Activated effector memory CD4-positive, alpha-beta T cell treated with anti-CD3 and anti-CD28 coated beads, Interleukin-2, amount 50 U/mL, for 16 hours (primary cell): Measurements from ENCODE around the gene PPP1R15A.
"Not testable (repeated sequence)": the region's sequence is repeated elsewhere in the genome, so short reads cannot be mapped to it uniquely, and the experiment has no call there.

Source experiments
- DNase-seq: peaks from one replicate; pipeline ENCODE4 v3.0.0-alpha.2; 2020

The PPP1R15A gene

DNA sequence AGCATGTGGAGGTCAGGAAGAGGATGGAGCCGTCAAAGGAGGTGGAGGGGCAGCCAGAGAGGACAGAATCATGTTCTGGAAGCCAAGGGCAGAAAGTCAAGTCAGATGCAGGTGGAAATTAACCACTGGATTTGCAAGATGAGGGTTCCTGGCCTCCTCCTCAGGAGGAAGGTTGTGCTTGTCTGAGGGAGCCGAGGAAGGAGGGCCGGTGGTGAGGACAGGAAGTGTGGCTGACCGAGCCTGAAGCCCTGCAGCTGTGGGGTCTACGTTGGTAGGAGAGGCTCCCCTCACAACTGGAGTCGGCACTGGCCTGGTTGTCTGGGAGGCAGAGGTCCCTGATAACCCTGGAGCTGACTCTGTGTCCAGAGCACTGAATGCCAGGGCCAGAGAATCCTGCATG, 45.9 kb downstream of the PPP1R15A start:
- DNase-seq, result no peak

DNA sequence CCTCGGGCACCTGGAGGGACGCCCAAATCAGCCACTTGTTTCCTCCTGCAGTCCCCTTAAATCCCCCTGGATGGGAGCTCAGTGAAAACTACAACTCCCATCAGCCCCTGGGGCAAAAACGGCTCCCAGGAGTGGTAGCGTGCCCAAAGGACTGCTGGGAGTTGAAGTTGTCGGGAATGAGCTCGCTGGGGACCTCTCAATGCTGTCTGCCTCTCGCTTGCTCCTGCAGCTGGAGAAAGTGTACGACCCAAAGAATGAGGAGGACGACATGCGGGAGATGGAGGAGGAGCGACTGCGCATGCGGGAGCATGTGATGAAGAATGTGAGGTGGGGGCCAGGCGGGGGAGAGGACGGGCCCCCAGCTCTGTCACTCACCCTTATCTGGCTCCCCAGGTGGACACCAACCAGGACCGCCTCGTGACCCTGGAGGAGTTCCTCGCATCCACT, 46.6 kb downstream of the PPP1R15A start:
- DNase-seq, result no peak

DNA sequence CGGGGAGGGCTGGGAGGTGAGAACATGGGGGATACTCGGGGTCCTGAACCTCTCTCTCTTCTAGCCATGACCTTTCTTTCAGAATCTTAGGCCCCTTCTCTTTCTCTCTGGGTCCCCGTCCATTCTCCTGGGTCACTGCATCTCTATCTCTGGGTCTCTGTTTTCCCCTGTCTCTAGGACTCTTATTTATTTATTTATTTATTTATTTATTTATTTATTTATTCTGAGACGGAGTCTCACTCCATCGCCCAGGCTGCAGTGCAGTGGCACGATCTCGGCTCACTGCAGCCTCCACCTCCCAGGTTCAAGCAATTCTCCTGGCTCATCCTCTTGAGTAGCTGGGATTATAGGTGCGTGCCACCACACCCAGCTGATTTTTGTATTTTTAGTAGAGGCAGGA, 47.0 kb downstream of the PPP1R15A start:
- DNase-seq, result not testable (repeated sequence)

DNA sequence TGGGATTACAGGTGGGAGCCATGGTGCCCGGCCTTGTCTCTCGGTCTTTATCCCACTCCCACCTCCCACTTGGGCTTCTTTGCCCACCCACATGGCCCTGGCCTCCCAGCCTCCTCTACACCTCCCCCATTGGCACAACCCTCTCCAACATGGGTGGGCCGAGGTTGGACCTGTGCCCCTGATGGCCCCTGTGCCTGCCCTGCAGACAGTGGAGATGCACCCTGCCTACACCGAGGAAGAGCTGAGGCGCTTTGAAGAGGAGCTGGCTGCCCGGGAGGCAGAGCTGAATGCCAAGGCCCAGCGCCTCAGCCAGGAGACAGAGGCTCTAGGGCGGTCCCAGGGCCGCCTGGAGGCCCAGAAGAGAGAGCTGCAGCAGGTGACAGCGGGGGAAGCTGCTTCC, 48.7 kb downstream of the PPP1R15A start:
- no peak for DNase-seq

DNA sequence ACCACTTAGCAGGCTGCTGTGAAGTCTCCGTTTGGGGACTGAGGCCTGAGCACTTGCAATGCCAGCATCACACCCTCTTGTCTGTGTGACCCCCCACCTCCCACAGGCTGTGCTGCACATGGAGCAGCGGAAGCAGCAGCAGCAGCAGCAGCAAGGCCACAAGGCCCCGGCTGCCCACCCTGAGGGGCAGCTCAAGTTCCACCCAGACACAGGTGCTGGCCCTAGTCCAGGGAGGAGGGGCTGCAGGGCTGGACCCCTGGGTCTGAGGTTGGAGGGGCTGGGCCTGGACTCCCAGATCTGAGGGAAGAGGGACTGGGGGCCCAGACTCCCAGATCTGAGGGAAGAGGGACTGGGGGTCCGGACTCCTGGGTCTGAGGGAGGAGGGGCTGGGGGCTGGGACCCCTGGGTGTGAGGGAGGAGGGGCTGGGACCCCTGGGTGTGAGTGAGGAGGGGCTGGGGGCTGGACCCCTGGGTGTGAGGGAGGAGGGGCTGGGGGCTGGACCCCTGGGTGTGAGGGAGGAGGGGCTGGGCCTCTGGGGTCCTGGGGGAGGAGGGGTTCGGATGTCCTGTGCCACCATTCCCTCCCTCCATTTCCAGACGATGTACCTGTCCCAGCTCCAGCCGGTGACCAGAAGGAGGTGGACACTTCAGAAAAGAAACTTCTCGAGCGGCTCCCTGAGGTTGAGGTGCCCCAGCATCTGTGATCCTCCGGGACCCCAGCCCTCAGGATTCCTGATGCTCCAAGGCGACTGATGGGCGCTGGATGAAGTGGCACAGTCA, 49.7 kb downstream of the PPP1R15A start:
- no peak for DNase-seq

DNA sequence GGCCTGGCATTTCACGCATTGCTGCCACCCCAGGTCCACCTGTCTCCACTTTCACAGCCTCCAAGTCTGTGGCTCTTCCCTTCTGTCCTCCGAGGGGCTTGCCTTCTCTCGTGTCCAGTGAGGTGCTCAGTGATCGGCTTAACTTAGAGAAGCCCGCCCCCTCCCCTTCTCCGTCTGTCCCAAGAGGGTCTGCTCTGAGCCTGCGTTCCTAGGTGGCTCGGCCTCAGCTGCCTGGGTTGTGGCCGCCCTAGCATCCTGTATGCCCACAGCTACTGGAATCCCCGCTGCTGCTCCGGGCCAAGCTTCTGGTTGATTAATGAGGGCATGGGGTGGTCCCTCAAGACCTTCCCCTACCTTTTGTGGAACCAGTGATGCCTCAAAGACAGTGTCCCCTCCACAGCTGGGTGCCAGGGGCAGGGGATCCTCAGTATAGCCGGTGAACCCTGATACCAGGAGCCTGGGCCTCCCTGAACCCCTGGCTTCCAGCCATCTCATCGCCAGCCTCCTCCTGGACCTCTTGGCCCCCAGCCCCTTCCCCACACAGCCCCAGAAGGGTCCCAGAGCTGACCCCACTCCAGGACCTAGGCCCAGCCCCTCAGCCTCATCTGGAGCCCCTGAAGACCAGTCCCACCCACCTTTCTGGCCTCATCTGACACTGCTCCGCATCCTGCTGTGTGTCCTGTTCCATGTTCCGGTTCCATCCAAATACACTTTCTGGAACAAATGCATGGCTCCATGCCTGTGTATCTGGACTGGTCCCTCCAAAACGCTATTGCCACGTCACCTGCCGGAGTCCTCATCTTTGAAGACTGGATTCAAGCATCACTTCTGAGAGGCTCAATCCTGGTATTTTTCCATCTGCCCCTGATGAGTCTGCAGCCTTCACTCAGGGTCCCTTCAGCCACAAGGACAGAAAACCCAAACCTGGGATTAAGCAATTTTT, 50.6 kb downstream of the PPP1R15A start:
- no peak for DNase-seq

DNA sequence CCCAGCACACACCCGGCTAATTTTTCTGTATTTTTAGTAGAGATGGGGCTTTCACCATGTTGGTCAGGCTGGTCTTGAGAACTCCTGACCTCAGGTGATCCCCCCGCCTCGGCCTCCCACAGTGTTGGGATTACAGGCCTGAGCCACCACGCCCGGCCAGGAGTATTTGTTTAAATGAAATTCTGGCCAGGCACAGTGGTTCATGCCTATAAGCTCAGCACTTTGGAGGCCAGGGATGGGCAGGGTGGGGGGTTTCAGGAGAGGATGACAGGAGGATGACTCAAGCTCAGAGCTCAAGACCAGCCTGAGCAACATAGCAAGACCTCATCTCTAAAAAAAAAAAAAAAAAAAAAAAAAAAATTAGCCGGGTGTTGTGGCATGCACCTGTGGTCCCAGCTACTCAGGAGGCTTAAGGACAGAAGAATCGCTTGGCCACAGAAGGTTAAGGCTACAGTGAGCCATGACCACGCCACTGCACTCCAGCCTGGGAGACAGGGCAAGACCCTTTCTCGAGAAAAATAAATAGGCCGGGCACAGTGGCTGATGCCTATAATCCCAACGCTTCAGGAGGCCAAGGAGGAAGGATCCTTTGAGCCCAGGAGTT, 53.1 kb downstream of the PPP1R15A start:
- no peak for DNase-seq
